ENCODE measurements around the gene MICOS13.

MICOS13 gene

DNA sequence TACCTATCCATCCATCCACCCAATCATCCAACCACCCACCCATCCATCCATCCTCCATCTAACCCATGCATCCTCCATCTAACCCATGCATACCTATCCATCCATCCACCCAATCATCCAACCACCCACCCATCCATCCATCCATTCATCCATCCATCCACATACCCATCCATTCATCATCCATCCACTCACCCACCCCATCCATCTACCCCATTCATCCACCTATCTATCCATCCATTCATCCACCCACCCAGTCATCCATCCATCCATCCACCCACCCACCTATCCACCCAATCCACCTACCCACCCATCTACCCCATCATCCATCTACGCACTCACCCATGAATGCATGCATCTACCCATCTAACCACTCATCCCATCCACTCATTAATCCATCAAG lies 6.6 kb downstream of the MICOS13 start:
- in situ Hi-C loops (cut with MboI; ENCODE audit: low sequenced_read_pairs, unreplicated experiment): no loop called here
- no peak for DNase-seq (ENCODE audit: low spot score)
- TF ChIP-seq CTCF (IDR thresholded peaks at IDR 0.05; ENCODE audit: borderline replicate concordance, control extremely low read depth, extremely low read depth, insufficient read depth, missing control alignments): no peak

- no peak for TF ChIP-seq CTCF (IDR thresholded peaks at IDR 0.05; ENCODE audit: borderline replicate concordance, control extremely low read depth, extremely low read depth, insufficient read depth, missing control alignments)
- DNase-seq (ENCODE audit: low spot score): no peak
- in situ Hi-C loops (cut with MboI; ENCODE audit: low sequenced_read_pairs, unreplicated experiment): no loop called here
These were observed 7.4 kb downstream of the MICOS13 start for GRCh38 chr19:5672708-5673459.

- no peak for TF ChIP-seq CTCF (IDR thresholded peaks at IDR 0.05; ENCODE audit: borderline replicate concordance, control extremely low read depth, extremely low read depth, insufficient read depth, missing control alignments)
- DNase-seq (ENCODE audit: low spot score): no peak
- in situ Hi-C loops (cut with MboI; ENCODE audit: low sequenced_read_pairs, unreplicated experiment): no loop called here
These were observed 8.7 kb downstream of the MICOS13 start for GRCh38 chr19:5671600-5671999.

- in situ Hi-C loops (cut with MboI; ENCODE audit: low sequenced_read_pairs, unreplicated experiment): no loop called here
- no peak for DNase-seq (ENCODE audit: low spot score)
- no peak for TF ChIP-seq CTCF (IDR thresholded peaks at IDR 0.05; ENCODE audit: borderline replicate concordance, control extremely low read depth, extremely low read depth, insufficient read depth, missing control alignments)
These were observed 11.1 kb downstream of the MICOS13 start for GRCh38 chr19:5669212-5669611.

GRCh38 chr19:5667751-5668271 lies 12.5 kb downstream of the MICOS13 start:
- no peak for DNase-seq (ENCODE audit: low spot score)
- in situ Hi-C loops (cut with MboI; ENCODE audit: low sequenced_read_pairs, unreplicated experiment): no loop called here
- no peak for TF ChIP-seq CTCF (IDR thresholded peaks at IDR 0.05; ENCODE audit: borderline replicate concordance, control extremely low read depth, extremely low read depth, insufficient read depth, missing control alignments)

DNA sequence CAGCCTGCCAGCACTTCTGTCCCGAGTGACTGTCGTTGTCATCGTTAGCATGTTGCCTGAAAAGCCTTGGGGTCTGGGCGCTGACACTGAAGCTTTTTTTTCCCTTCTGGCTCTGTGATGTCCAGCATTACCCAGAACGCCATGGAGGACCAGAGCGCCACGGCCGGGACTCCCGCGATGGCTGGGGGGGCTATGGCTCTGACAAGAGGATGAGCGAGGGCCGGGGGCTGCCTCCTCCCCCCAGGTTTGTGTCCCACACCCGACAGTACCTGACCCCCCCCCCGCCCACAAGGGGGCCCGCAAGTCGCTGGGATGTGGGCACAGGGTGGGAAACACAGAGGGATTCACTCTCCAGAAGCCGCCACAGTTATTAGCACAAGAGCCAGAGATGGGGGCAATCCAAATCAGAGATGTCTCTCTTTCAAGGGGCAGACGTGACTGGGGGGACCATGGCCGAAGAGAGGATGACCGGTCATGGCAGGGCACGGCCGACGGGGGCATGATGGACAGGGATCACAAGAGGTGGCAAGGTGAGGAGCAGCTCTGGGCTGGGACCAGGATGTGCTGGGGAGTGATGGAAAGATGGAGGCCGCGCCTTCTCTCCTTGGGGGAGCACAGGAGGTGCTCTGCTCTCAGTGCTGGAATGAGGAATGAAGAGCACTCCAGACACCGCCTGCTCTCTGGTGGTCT lies 13.2 kb downstream of the MICOS13 start:
- no peak for DNase-seq (ENCODE audit: low spot score)
- TF ChIP-seq CTCF (IDR thresholded peaks at IDR 0.05; ENCODE audit: borderline replicate concordance, control extremely low read depth, extremely low read depth, insufficient read depth, missing control alignments): no peak
- in situ Hi-C loops (cut with MboI; ENCODE audit: low sequenced_read_pairs, unreplicated experiment): no loop called here
